ENCODE data around the gene MIF. TPM values are rescaled to one million over a fixed set of nuclear protein-coding genes. Genes with fewer than 3 reads are reported as not detected.

MIF gene
- total and polyA plus RNA-seq, 4 donors = 108 to 1,047 (median 303) TPM

DNA sequence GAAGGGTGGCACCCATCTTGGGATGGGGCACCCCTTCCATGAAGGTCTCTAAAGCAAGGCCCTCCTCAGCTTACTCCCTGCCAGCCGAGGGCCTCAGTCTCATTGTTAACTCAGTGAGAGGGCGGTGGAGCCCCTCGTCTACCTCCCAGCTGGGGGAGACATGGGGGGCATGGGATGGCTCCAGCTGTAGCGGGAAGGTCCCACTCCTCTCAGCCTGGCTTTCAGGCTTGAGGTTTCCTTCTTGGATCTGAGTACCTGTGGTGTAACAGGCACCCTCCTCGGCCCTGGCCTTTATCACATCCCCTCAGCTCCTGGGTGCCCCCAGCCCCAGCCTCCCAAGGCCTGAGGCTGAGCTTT, 2.0 kb downstream of the MIF start:
- TF ChIP-seq RAD21 (IDR thresholded peaks at IDR 0.05) (no peak), EGR1 (IDR thresholded peaks at IDR 0.05; ENCODE audit: low read depth in 2 of 2) (no peak), TAF1 (conservative IDR thresholded peaks at IDR 0.05) (no peak), HNF4A (conservative IDR thresholded peaks at IDR 0.05) (no peak), YY1 (IDR thresholded peaks at IDR 0.05) (no peak)
- H3K4me1 ChIP-seq (ENCODE audit: control insufficient read depth in 4 of 4, insufficient read depth in 4 of 4, low read length in 3 of 4) = peaks cover 11 to 29% (median 20%) of the 10 kb centered on the region in 4 donors
- H3K9me3 ChIP-seq (ENCODE audit: control insufficient read depth in 4 of 4, low read length in 3 of 4) = no peaks in the 10 kb centered on the region
- 97% methylated on average over 5 of the region's 5 CpGs for WGBS
- peaks cover 0 to 9% (median 5%) of the 10 kb centered on the region in 4 donors for H3K36me3 ChIP-seq (ENCODE audit: control insufficient read depth in 4 of 4, insufficient read depth in 3 of 4, low read depth in 1 of 4, low read length in 3 of 4)
- H3K9ac ChIP-seq (ENCODE audit: low read depth in 1 of 2, low read length in 2 of 2) = no peak overlapping the region
- no peak overlapping the region for H3K27ac ChIP-seq (ENCODE audit: low read depth in 1 of 2, low read length in 2 of 2)
- DNase-seq (ENCODE audit: low spot score) = no peak
- H3K4me3 ChIP-seq (ENCODE audit: low read depth in 1 of 3, low read length in 3 of 3) = no peak overlapping the region
- no peaks in the 10 kb centered on the region for H3K27me3 ChIP-seq (ENCODE audit: control insufficient read depth in 4 of 4, insufficient read depth in 4 of 4, low read length in 3 of 4)

DNA sequence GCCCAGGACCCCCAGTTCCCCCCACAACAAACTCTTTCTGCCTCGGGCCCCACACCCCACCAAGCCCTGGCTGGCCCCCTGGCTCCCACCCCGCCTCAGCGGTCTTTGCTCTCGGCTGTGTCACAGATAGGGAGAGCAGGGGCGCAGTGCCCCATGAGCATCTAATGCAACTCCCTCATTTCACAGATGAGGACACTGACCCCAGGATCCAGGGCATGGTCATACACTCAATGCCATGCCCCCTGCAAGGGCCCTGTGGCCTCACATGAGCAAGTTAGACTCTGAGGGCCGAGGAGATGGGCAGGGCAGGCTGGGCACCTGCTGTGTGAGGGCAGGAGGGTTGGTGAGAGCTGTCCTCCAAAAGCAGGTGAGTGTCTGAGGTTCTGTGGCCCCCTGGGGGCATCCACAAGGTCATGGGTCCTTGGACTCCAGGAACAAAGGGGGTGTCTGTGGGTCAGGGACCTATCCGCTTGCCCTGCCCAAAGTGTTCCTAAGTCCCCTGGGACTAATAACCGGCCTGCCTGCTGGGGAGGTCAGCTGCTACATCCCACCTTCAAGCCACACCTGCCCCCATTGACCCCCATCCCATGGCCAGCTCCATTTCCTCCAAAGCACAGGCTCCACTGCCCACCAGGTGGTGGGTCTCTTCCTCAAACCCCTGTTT, 2.5 kb downstream of the MIF start:
- Histone ChIP-seq H3K27ac (ENCODE audit: low read depth in 1 of 2, low read length in 2 of 2) (no peak overlapping the region), H3K9ac (ENCODE audit: low read depth in 1 of 2, low read length in 2 of 2) (no peak overlapping the region), H3K4me3 (ENCODE audit: low read depth in 1 of 3, low read length in 3 of 3) (no peak overlapping the region), H3K27me3 (ENCODE audit: control insufficient read depth in 4 of 4, insufficient read depth in 4 of 4, low read length in 3 of 4) (no peaks in the 10 kb centered on the region), H3K36me3 (ENCODE audit: control insufficient read depth in 4 of 4, insufficient read depth in 3 of 4, low read depth in 1 of 4, low read length in 3 of 4) (peaks cover 0 to 9% (median 5%) of the 10 kb centered on the region in 4 donors), H3K4me1 (ENCODE audit: control insufficient read depth in 4 of 4, insufficient read depth in 4 of 4, low read length in 3 of 4) (peaks cover 11 to 29% (median 20%) of the 10 kb centered on the region in 4 donors), H3K9me3 (ENCODE audit: control insufficient read depth in 4 of 4, low read length in 3 of 4) (no peaks in the 10 kb centered on the region)
- TF ChIP-seq RXRA (IDR thresholded peaks at IDR 0.05) (no peak), YY1 (IDR thresholded peaks at IDR 0.05) (no peak), FOXA1 (IDR thresholded peaks at IDR 0.05) (no peak), FOXA2 (IDR thresholded peaks at IDR 0.05) (no peak), JUND (IDR thresholded peaks at IDR 0.05) (no peak), SP1 (IDR thresholded peaks at IDR 0.05) (no peak), EGR1 (IDR thresholded peaks at IDR 0.05; ENCODE audit: low read depth in 2 of 2) (no peak), NR2F2 (IDR thresholded peaks at IDR 0.05) (no peak), RAD21 (IDR thresholded peaks at IDR 0.05) (no peak)
- TF ChIP-seq, protein P1, sequence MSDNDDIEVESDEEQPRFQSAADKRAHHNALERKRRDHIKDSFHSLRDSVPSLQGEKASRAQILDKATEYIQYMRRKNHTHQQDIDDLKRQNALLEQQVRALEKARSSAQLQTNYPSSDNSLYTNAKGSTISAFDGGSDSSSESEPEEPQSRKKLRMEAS (IDR thresholded peaks at IDR 0.05) = no peak
- TF ChIP-seq, protein P2, sequence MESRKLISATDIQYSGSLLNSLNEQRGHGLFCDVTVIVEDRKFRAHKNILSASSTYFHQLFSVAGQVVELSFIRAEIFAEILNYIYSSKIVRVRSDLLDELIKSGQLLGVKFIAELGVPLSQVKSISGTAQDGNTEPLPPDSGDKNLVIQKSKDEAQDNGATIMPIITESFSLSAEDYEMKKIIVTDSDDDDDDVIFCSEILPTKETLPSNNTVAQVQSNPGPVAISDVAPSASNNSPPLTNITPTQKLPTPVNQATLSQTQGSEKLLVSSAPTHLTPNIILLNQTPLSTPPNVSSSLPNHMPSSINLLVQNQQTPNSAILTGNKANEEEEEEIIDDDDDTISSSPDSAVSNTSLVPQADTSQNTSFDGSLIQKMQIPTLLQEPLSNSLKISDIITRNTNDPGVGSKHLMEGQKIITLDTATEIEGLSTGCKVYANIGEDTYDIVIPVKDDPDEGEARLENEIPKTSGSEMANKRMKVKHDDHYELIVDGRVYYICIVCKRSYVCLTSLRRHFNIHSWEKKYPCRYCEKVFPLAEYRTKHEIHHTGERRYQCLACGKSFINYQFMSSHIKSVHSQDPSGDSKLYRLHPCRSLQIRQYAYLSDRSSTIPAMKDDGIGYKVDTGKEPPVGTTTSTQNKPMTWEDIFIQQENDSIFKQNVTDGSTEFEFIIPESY (IDR thresholded peaks at IDR 0.05) = no peak
- TF ChIP-seq, protein P3, sequence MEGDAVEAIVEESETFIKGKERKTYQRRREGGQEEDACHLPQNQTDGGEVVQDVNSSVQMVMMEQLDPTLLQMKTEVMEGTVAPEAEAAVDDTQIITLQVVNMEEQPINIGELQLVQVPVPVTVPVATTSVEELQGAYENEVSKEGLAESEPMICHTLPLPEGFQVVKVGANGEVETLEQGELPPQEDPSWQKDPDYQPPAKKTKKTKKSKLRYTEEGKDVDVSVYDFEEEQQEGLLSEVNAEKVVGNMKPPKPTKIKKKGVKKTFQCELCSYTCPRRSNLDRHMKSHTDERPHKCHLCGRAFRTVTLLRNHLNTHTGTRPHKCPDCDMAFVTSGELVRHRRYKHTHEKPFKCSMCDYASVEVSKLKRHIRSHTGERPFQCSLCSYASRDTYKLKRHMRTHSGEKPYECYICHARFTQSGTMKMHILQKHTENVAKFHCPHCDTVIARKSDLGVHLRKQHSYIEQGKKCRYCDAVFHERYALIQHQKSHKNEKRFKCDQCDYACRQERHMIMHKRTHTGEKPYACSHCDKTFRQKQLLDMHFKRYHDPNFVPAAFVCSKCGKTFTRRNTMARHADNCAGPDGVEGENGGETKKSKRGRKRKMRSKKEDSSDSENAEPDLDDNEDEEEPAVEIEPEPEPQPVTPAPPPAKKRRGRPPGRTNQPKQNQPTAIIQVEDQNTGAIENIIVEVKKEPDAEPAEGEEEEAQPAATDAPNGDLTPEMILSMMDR (IDR thresholded peaks at IDR 0.05; ENCODE audit: low read depth, low read length, missing input control) = no peak
- TF ChIP-seq, protein P4, sequence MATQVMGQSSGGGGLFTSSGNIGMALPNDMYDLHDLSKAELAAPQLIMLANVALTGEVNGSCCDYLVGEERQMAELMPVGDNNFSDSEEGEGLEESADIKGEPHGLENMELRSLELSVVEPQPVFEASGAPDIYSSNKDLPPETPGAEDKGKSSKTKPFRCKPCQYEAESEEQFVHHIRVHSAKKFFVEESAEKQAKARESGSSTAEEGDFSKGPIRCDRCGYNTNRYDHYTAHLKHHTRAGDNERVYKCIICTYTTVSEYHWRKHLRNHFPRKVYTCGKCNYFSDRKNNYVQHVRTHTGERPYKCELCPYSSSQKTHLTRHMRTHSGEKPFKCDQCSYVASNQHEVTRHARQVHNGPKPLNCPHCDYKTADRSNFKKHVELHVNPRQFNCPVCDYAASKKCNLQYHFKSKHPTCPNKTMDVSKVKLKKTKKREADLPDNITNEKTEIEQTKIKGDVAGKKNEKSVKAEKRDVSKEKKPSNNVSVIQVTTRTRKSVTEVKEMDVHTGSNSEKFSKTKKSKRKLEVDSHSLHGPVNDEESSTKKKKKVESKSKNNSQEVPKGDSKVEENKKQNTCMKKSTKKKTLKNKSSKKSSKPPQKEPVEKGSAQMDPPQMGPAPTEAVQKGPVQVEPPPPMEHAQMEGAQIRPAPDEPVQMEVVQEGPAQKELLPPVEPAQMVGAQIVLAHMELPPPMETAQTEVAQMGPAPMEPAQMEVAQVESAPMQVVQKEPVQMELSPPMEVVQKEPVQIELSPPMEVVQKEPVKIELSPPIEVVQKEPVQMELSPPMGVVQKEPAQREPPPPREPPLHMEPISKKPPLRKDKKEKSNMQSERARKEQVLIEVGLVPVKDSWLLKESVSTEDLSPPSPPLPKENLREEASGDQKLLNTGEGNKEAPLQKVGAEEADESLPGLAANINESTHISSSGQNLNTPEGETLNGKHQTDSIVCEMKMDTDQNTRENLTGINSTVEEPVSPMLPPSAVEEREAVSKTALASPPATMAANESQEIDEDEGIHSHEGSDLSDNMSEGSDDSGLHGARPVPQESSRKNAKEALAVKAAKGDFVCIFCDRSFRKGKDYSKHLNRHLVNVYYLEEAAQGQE (IDR thresholded peaks at IDR 0.05) = no peak
- DNase-seq (ENCODE audit: low spot score) = no peak
- WGBS = 89% methylated on average over 8 of the region's 8 CpGs

Data from liver (tissue), 9 donors.